ENCODE data around the gene BCAS3.

The BCAS3 gene

GRCh38 chr17:61168506-61168905, 490.9 kb downstream of the BCAS3 start:
- no peak for DNase-seq

- DNase-seq = no peak
These were observed 496.7 kb downstream of the BCAS3 start for GRCh38 chr17:61174310-61174709.

GRCh38 chr17:61175298-61176142, 497.9 kb downstream of the BCAS3 start:
- DNase-seq = no peak

GRCh38 chr17:61177351-61177750, 499.7 kb downstream of the BCAS3 start:
- DNase-seq = no peak

- DNase-seq = no peak
These were observed 500.6 kb downstream of the BCAS3 start for GRCh38 chr17:61178284-61178683.

- no peak for DNase-seq
These were observed 501.7 kb downstream of the BCAS3 start for GRCh38 chr17:61179380-61179806.

- no peak for DNase-seq
These were observed 506.1 kb downstream of the BCAS3 start for GRCh38 chr17:61183793-61184192.

GRCh38 chr17:61185385-61185784, 507.7 kb downstream of the BCAS3 start:
- DNase-seq = no peak

- no peak for DNase-seq
These were observed 509.4 kb downstream of the BCAS3 start for GRCh38 chr17:61187038-61187437.

GRCh38 chr17:61188081-61188480, 510.4 kb downstream of the BCAS3 start:
- no peak for DNase-seq

- no peak for DNase-seq
These were observed 512.3 kb downstream of the BCAS3 start for GRCh38 chr17:61189968-61190367.

- no peak for DNase-seq
These were observed 518.7 kb downstream of the BCAS3 start for GRCh38 chr17:61196302-61196704.

- no peak for DNase-seq
These were observed 519.1 kb downstream of the BCAS3 start for GRCh38 chr17:61196799-61197198.

- DNase-seq = no peak
These were observed 522.0 kb downstream of the BCAS3 start for GRCh38 chr17:61199431-61200338.

GRCh38 chr17:61200339-61200715, 522.7 kb downstream of the BCAS3 start:
- DNase-seq = no peak

GRCh38 chr17:61201211-61201610, 523.6 kb downstream of the BCAS3 start:
- DNase-seq = no peak

GRCh38 chr17:61202564-61202963, 524.9 kb downstream of the BCAS3 start:
- DNase-seq = no peak

GRCh38 chr17:61203671-61204131, 526.0 kb downstream of the BCAS3 start:
- DNase-seq = no peak

- no peak for DNase-seq
These were observed 526.8 kb downstream of the BCAS3 start for GRCh38 chr17:61204456-61204855.

GRCh38 chr17:61205401-61205800, 527.8 kb downstream of the BCAS3 start:
- DNase-seq = no peak

GRCh38 chr17:61205931-61206330, 528.3 kb downstream of the BCAS3 start:
- no peak for DNase-seq

- DNase-seq = no peak
These were observed 529.3 kb downstream of the BCAS3 start for GRCh38 chr17:61206922-61207321.

GRCh38 chr17:61208301-61209105, 530.9 kb downstream of the BCAS3 start:
- no peak for DNase-seq

Measured in CD4-positive, alpha-beta T cell treated with Interleukin-17A for 4 hours (primary cell).